Ishikawa (cell line): ENCODE data around the gene NOP14.

Experiments used
- CEBPB ChIP-seq: IDR thresholded peaks from 2 replicates; pipeline ENCODE4 v1.6.1; 2012
- CREB1 ChIP-seq: IDR thresholded peaks from 2 replicates; pipeline ENCODE4 v1.6.1; 2012; ENCODE audit warnings: low read depth
- EGR1 ChIP-seq: IDR thresholded peaks from 2 replicates; pipeline ENCODE4 v1.6.1; 2012
- EP300 ChIP-seq: IDR thresholded peaks from 2 replicates; pipeline ENCODE4 v1.6.1; 2012; ENCODE audit warnings: borderline replicate concordance
- FOXM1 ChIP-seq: IDR thresholded peaks from 2 replicates; pipeline ENCODE4 v1.6.1; 2012; ENCODE audit warnings: low read depth, borderline replicate concordance
- MAX ChIP-seq: IDR thresholded peaks from 2 replicates; pipeline ENCODE4 v1.6.1; 2012
- NFIC ChIP-seq: IDR thresholded peaks from 2 replicates; pipeline ENCODE4 v1.6.1; 2012
- RAD21 ChIP-seq: IDR thresholded peaks from 2 replicates; pipeline ENCODE4 v1.6.1; 2012; ENCODE audit warnings: low read depth
- REST ChIP-seq: IDR thresholded peaks from 2 replicates; pipeline ENCODE4 v1.6.1; 2012; ENCODE audit warnings: low read depth, mild to moderate bottlenecking
- TAF1 ChIP-seq: IDR thresholded peaks from 2 replicates; pipeline ENCODE4 v1.6.1; 2012; ENCODE audit warnings: low read depth, mild to moderate bottlenecking
- TCF12 ChIP-seq: IDR thresholded peaks from 2 replicates; pipeline ENCODE4 v1.6.1; 2012; ENCODE audit warnings: low read depth
- TEAD4 ChIP-seq: IDR thresholded peaks from 2 replicates; pipeline ENCODE4 v1.6.1; 2012
- USF1 ChIP-seq: IDR thresholded peaks from 2 replicates; pipeline ENCODE4 v1.6.1; 2012
- YY1 ChIP-seq: IDR thresholded peaks from 2 replicates; pipeline ENCODE4 v1.6.1; 2012; ENCODE audit warnings: low read depth
- ZBTB7A ChIP-seq: IDR thresholded peaks from 2 replicates; pipeline ENCODE4 v1.6.1; 2012; ENCODE audit warnings: low read depth

NOP14 gene

GRCh38 chr4:2982012-2982411 is 18.8 kb upstream of the NOP14 start:
- TF ChIP-seq TCF12 (no peak), EGR1 (no peak), TAF1 (no peak), REST (no peak), EP300 (no peak), FOXM1 (no peak), MAX (no peak), ZBTB7A (no peak)

GRCh38 chr4:2981256-2981819 is 18.1 kb upstream of the NOP14 start:
- TF ChIP-seq MAX (no peak), CREB1 (no peak), EP300 (no peak)

GRCh38 chr4:2977211-2978088 is 14.2 kb upstream of the NOP14 start:
- TF ChIP-seq CREB1: no peak
- TF ChIP-seq EP300: no peak
- no peak for TF ChIP-seq MAX
- no peak for TF ChIP-seq TEAD4
- TF ChIP-seq NFIC: no peak
- TF ChIP-seq RAD21: no peak
- no peak for TF ChIP-seq TAF1
- TF ChIP-seq REST: no peak
- TF ChIP-seq YY1: no peak
- TF ChIP-seq EGR1: no peak
- no peak for TF ChIP-seq USF1
- TF ChIP-seq TCF12: no peak
- no peak for TF ChIP-seq CEBPB
- TF ChIP-seq FOXM1: no peak
- no peak for TF ChIP-seq ZBTB7A

- TF ChIP-seq CEBPB (no peak), TEAD4 (no peak), FOXM1 (no peak), TCF12 (no peak), MAX (no peak), EGR1 (no peak), YY1 (no peak), NFIC (no peak), RAD21 (no peak), ZBTB7A (no peak), TAF1 (no peak), REST (no peak)
These were observed 8.1 kb upstream of the NOP14 start for GRCh38 chr4:2971275-2971674.
